ENCODE measurements around the gene LAMP1. TPM values are rescaled to one million over a fixed set of nuclear protein-coding genes. Genes with fewer than 3 reads are reported as not detected.

Gene LAMP1
- total and polyA plus RNA-seq, 2 donors (not counting 1 experiment from before 2014, with no cell fraction given): 219 to 230 TPM

DNA sequence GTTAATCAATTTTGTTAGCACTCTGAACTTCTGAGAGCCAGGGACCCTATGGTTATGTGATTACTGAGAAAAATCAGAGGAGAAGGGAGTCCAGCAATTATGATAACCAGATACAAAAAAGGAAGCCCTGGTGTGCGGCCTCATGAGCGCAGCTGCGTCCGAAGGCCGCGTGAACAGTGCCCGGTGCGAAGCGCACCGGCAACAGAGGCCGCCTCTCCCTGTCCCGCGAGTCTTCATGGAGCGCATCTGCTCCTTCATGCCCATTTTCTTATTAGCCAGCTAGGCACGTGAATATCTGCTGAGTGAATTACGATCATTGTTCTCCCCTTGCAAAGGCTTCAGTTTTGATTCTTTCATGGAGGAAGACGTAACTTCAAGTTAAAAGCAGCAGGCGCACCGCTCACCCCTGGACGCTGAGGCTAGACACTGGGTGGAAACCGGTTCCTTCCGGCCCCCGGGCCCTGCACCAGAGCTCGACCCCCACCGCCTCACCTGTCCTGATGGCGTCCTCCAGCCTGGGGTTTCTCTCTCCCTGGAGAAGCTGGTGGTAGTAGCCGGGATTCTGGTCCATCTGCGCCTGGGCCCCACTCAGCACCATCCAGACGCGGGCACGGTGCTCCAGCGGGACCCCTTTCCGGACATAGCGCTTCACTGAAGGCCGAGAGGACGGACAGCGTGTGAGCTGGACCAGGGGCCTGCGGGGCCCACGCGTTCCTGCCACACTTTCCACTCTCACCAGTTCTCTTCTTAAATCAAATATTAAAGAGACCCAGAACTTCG is 58.0 kb downstream of the LAMP1 start:
- DNase-seq (ENCODE audit: low read depth in 2 of 2): no peak
- H3K4me1 ChIP-seq (ENCODE audit: control insufficient read depth, extremely low read depth, insufficient read depth, low read length): no peaks in the 10 kb centered on the region
- TF ChIP-seq, protein P1, sequence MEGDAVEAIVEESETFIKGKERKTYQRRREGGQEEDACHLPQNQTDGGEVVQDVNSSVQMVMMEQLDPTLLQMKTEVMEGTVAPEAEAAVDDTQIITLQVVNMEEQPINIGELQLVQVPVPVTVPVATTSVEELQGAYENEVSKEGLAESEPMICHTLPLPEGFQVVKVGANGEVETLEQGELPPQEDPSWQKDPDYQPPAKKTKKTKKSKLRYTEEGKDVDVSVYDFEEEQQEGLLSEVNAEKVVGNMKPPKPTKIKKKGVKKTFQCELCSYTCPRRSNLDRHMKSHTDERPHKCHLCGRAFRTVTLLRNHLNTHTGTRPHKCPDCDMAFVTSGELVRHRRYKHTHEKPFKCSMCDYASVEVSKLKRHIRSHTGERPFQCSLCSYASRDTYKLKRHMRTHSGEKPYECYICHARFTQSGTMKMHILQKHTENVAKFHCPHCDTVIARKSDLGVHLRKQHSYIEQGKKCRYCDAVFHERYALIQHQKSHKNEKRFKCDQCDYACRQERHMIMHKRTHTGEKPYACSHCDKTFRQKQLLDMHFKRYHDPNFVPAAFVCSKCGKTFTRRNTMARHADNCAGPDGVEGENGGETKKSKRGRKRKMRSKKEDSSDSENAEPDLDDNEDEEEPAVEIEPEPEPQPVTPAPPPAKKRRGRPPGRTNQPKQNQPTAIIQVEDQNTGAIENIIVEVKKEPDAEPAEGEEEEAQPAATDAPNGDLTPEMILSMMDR (conservative IDR thresholded peaks at IDR 0.05 in 1 of 2, IDR thresholded peaks at IDR 0.05 in 1 of 2; ENCODE audit: low read depth in 1 of 2, low read length in 2 of 2): no peak
- TF ChIP-seq EZH2 (IDR thresholded peaks at IDR 0.05; ENCODE audit: low read length, missing control alignments): no peak
- no peaks in the 10 kb centered on the region for H3K9me3 ChIP-seq (ENCODE audit: control insufficient read depth, insufficient read depth, low read depth, low read length)
- H2AFZ ChIP-seq (ENCODE audit: low read length): no peak overlapping the region
- H3K4me3 ChIP-seq (replicated peaks in 1 of 4; ENCODE audit: control extremely low read depth in 1 of 4, insufficient read depth in 1 of 4, low read depth in 3 of 4, low read length in 4 of 4): no peak overlapping the region
- no peak overlapping the region for H3K27ac ChIP-seq (ENCODE audit: insufficient read depth, low read length)
- no peaks in the 10 kb centered on the region for H3K36me3 ChIP-seq (ENCODE audit: control insufficient read depth, insufficient read depth, low read length)
- no peaks in the 10 kb centered on the region for H4K20me1 ChIP-seq (ENCODE audit: control insufficient read depth, extremely low read depth, insufficient read depth, low read length)
- H3K4me2 ChIP-seq (ENCODE audit: extremely low read depth, insufficient read depth, low read length): no peak overlapping the region
- H3K9ac ChIP-seq (ENCODE audit: insufficient read depth, low read length): no peak overlapping the region
- H3K79me2 ChIP-seq (ENCODE audit: control insufficient read depth, insufficient read depth, low read length): no peaks in the 10 kb centered on the region
- no peaks in the 10 kb centered on the region for H3K27me3 ChIP-seq (ENCODE audit: control insufficient read depth, insufficient read depth, low read length)

DNA sequence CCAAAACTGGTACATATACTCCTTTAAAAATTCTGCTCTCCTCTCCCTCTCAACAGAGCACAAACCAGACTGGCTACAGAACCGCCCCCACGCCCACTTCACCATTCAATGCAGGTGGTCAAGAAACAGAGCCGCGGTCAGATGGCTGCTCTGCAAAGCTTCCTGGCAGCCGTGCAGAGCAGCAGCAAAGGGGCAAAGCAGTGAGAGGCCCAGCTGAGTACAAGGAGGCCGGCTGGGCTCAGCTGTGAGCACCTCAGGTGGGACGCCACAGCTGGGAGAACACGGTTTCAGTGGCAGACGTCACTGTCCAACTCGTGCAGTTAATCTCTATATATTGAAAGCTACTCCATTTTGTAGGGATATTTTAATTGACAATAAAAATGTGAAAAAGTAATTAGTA is 58.6 kb downstream of the LAMP1 start:
- H3K9me3 ChIP-seq (ENCODE audit: control insufficient read depth, insufficient read depth, low read depth, low read length): no peaks in the 10 kb centered on the region
- no peak overlapping the region for H3K4me2 ChIP-seq (ENCODE audit: extremely low read depth, insufficient read depth, low read length)
- no peaks in the 10 kb centered on the region for H3K27me3 ChIP-seq (ENCODE audit: control insufficient read depth, insufficient read depth, low read length)
- H3K27ac ChIP-seq (ENCODE audit: insufficient read depth, low read length): no peak overlapping the region
- no peak overlapping the region for H3K9ac ChIP-seq (ENCODE audit: insufficient read depth, low read length)
- H3K36me3 ChIP-seq (ENCODE audit: control insufficient read depth, insufficient read depth, low read length): no peaks in the 10 kb centered on the region
- DNase-seq (ENCODE audit: low read depth in 2 of 2): no peak
- no peak overlapping the region for H3K4me3 ChIP-seq (replicated peaks in 1 of 4; ENCODE audit: control extremely low read depth in 1 of 4, insufficient read depth in 1 of 4, low read depth in 3 of 4, low read length in 4 of 4)
- no peaks in the 10 kb centered on the region for H3K79me2 ChIP-seq (ENCODE audit: control insufficient read depth, insufficient read depth, low read length)
- no peak overlapping the region for H2AFZ ChIP-seq (ENCODE audit: low read length)
- TF ChIP-seq, protein P1 (conservative IDR thresholded peaks at IDR 0.05 in 1 of 2, IDR thresholded peaks at IDR 0.05 in 1 of 2; ENCODE audit: low read depth in 1 of 2, low read length in 2 of 2): no peak
- TF ChIP-seq EZH2 (IDR thresholded peaks at IDR 0.05; ENCODE audit: low read length, missing control alignments): no peak
- no peaks in the 10 kb centered on the region for H3K4me1 ChIP-seq (ENCODE audit: control insufficient read depth, extremely low read depth, insufficient read depth, low read length)
- no peaks in the 10 kb centered on the region for H4K20me1 ChIP-seq (ENCODE audit: control insufficient read depth, extremely low read depth, insufficient read depth, low read length)

DNA sequence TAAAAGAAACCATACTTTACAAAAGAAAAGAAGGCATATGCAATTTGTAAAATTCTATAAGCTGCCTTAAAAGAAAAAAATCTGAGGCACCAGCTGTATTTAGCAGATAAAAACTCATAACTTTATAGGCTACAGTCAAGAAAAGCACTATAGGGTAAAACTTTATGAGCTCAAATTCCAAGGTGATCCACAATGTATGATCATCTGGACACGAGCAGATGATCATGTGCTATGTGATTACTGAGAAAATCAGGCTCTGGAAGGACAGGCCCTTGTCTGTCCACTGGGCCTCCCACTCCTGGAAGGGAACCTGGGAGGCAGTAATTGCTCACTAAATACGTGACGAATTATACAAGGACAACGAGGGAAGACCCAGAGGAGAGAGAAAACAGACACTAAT is 59.6 kb downstream of the LAMP1 start:
- H4K20me1 ChIP-seq (ENCODE audit: control insufficient read depth, extremely low read depth, insufficient read depth, low read length): no peaks in the 10 kb centered on the region
- H3K27me3 ChIP-seq (ENCODE audit: control insufficient read depth, insufficient read depth, low read length): no peaks in the 10 kb centered on the region
- no peak for DNase-seq (ENCODE audit: low read depth in 2 of 2)

More for the DNA sequence above, 59.6 kb downstream of the LAMP1 start:
- Histone ChIP-seq H3K79me2 (ENCODE audit: control insufficient read depth, insufficient read depth, low read length) (no peaks in the 10 kb centered on the region), H3K4me1 (ENCODE audit: control insufficient read depth, extremely low read depth, insufficient read depth, low read length) (no peaks in the 10 kb centered on the region), H3K9ac (ENCODE audit: insufficient read depth, low read length) (no peak overlapping the region), H3K9me3 (ENCODE audit: control insufficient read depth, insufficient read depth, low read depth, low read length) (no peaks in the 10 kb centered on the region), H3K4me2 (ENCODE audit: extremely low read depth, insufficient read depth, low read length) (no peak overlapping the region), H2AFZ (ENCODE audit: low read length) (no peak overlapping the region), H3K36me3 (ENCODE audit: control insufficient read depth, insufficient read depth, low read length) (no peaks in the 10 kb centered on the region), H3K4me3 (replicated peaks in 1 of 4; ENCODE audit: control extremely low read depth in 1 of 4, insufficient read depth in 1 of 4, low read depth in 3 of 4, low read length in 4 of 4) (no peak overlapping the region), H3K27ac (ENCODE audit: insufficient read depth, low read length) (no peak overlapping the region)
- TF ChIP-seq EZH2 (IDR thresholded peaks at IDR 0.05; ENCODE audit: low read length, missing control alignments): no peak
- TF ChIP-seq, protein P1 (conservative IDR thresholded peaks at IDR 0.05 in 1 of 2, IDR thresholded peaks at IDR 0.05 in 1 of 2; ENCODE audit: low read depth in 1 of 2, low read length in 2 of 2): no peak

Measured in fibroblast of lung (primary cell).